GM12864 (cell line): ENCODE measurements around the gene KRT3.

Experiments used
- DNase-seq: peaks from one replicate; pipeline ENCODE4 v3.0.0-alpha.2; 2011; ENCODE audit warnings: low read depth
- H3K4me3 ChIP-seq: 2 replicates; pipeline ENCODE4 v1.5.1; 2011; ENCODE audit warnings: mild to moderate bottlenecking, low read depth, low read length, control low read depth
- CTCF ChIP-seq: IDR thresholded peaks from 2 replicates; pipeline ENCODE4 v1.5.1; 2011; ENCODE audit warnings: low read depth, mild to moderate bottlenecking, moderate library complexity, low read length, control low read depth, inconsistent platforms; ENCODE audit errors: missing control alignments

KRT3 gene

GRCh38 chr12:52777566-52777965 is 18.4 kb downstream of the KRT3 start:
- no peak overlapping the region for H3K4me3 ChIP-seq
- TF ChIP-seq CTCF = no peak
- DNase-seq = no peak

GRCh38 chr12:52776913-52777395 is 19.0 kb downstream of the KRT3 start, which contains the start of gene KRT76:
Gene KRT76 (minus strand): TSS chr12:52777345. CDS start chr12:52777291, 54 bp downstream.
- TF ChIP-seq CTCF = no peak
- no peak within 1 kb of the TSS for H3K4me3 ChIP-seq
- no peak for DNase-seq

- no peak for DNase-seq
- no peak for TF ChIP-seq CTCF
These were observed 19.5 kb downstream of the KRT3 start for GRCh38 chr12:52776435-52776834.

GRCh38 chr12:52774629-52775250 is 21.2 kb downstream of the KRT3 start:
- TF ChIP-seq CTCF = no peak
- H3K4me3 ChIP-seq = no peak overlapping the region
- no peak for DNase-seq

More at GRCh38 chr12:52776435-52776834, 19.5 kb downstream of the KRT3 start:
- H3K4me3 ChIP-seq = no peak overlapping the region

- no peak overlapping the region for H3K4me3 ChIP-seq
- no peak for TF ChIP-seq CTCF
- no peak for DNase-seq
These were observed 23.1 kb downstream of the KRT3 start for GRCh38 chr12:52772772-52773171.

- no peak for TF ChIP-seq CTCF
- no peak overlapping the region for H3K4me3 ChIP-seq
- DNase-seq = no peak
These were observed 23.7 kb downstream of the KRT3 start for GRCh38 chr12:52772188-52772587.

GRCh38 chr12:52771505-52771904 is 24.4 kb downstream of the KRT3 start:
- TF ChIP-seq CTCF = no peak
- no peak overlapping the region for H3K4me3 ChIP-seq
- no peak for DNase-seq
